WI38 (cell line): ENCODE results near the gene MEG3.

ENCODE experiments used
- H3K4me3 ChIP-seq: 2 replicates; pipeline ENCODE4 v1.5.1; 2011; ENCODE audit warnings: low read depth, mild to moderate bottlenecking, control low read depth, low read length
- TF ChIP-seq, protein P1 (sequence below): IDR thresholded peaks from 2 replicates; pipeline ENCODE4 v1.5.1; 2012; ENCODE audit warnings: low read depth, mild to moderate bottlenecking, control low read depth, low read length

MEG3 gene

DNA sequence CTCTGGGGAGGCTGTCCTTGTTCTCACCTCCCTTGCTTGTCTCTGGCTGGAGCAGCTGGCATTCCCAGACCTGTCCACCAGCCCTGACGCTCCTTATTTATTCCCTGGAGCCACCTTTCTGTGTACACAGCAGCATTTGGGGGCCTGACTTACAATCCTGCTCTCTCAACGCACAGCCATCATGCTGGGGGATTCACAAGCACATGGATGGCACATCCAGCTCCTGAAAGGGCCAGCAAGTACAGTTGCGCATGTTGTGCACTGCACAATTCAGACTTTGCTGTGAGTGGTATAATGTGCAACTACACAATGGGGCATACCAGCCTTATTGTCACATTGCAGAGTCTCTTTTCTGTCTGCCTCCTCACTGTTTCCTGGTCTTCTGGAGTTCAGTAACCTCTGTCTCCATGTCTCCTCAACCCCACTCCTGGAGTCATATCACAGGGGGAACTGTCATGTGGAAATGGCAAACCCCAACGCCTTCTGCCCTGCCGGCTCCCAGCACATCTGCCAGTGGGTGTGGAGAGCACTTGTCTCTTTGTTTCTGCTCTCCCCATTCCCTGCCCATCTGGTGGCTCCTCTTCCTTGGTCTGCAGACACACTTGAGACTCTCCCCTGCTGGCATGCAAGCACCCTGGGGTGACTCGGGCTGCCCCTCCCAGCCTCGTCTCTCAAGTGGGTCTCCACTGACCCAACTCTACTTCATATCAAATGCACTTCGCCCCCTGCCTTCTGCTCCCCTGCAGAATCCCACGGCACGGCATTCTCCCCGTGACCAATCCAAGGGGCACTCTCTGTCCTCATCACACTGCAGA lies 41.2 kb upstream of the MEG3 start:
- H3K4me3 ChIP-seq, result no peak overlapping the region
- TF ChIP-seq, protein P1, sequence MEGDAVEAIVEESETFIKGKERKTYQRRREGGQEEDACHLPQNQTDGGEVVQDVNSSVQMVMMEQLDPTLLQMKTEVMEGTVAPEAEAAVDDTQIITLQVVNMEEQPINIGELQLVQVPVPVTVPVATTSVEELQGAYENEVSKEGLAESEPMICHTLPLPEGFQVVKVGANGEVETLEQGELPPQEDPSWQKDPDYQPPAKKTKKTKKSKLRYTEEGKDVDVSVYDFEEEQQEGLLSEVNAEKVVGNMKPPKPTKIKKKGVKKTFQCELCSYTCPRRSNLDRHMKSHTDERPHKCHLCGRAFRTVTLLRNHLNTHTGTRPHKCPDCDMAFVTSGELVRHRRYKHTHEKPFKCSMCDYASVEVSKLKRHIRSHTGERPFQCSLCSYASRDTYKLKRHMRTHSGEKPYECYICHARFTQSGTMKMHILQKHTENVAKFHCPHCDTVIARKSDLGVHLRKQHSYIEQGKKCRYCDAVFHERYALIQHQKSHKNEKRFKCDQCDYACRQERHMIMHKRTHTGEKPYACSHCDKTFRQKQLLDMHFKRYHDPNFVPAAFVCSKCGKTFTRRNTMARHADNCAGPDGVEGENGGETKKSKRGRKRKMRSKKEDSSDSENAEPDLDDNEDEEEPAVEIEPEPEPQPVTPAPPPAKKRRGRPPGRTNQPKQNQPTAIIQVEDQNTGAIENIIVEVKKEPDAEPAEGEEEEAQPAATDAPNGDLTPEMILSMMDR, result no peak

DNA sequence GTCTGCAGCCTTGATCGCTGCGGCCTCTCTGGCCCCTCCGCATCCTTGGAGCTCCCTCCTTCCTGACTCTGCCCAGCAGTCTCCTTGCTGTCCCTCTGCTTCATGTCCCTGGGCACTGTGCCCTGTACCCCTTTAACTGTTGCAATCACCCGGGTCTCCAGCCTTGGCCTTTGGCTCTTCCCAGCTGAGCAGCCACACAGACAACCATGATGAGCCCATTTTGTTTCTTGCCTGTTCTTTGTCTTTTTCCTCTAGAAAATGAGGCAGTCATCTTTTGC lies 40.6 kb upstream of the MEG3 start:
- TF ChIP-seq, protein P1, result no peak

DNA sequence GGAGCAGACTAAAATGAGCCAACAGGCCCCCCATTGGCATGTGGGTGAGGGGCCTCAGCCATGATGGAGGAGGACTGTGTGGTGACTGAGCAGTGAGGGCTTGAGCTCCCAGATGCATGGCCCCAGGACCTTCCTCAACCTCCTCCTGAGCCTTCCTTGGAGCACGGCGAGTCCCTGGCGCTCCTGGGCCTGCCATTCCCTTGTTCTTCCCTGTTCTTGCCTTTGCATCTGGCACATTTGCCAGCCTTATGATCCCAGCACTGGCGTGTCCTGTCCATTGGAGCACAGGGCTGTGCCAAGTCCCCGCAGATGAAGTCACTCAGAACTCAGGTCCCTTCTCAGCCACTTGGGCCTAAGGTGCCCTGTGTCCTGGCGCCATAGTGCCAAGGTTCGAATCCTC lies 40.3 kb upstream of the MEG3 start:
- no peak overlapping the region for H3K4me3 ChIP-seq
- TF ChIP-seq, protein P1, result no peak

More for the DNA sequence above, 40.6 kb upstream of the MEG3 start:
- H3K4me3 ChIP-seq, result no peak overlapping the region

DNA sequence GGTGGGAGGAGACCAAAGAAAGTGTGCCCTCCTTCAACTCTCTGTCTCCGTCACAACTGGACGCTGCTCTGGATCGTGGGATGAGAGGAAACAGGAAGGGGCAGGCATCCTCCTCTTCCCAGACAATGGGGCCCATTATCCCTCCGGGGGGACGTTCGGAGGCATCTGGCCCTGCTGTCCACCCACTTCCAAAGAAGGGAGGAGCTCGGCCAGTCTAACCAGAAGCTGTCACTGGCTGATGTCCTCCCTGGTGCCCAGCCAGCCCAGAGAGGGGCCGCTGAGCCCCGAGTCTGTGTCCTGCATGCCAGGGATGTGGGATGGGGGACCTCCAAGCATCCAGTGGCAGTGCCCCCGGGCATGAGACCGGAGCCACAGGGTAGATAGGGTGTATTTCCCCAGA lies 39.8 kb upstream of the MEG3 start:
- H3K4me3 ChIP-seq, result no peak overlapping the region

DNA sequence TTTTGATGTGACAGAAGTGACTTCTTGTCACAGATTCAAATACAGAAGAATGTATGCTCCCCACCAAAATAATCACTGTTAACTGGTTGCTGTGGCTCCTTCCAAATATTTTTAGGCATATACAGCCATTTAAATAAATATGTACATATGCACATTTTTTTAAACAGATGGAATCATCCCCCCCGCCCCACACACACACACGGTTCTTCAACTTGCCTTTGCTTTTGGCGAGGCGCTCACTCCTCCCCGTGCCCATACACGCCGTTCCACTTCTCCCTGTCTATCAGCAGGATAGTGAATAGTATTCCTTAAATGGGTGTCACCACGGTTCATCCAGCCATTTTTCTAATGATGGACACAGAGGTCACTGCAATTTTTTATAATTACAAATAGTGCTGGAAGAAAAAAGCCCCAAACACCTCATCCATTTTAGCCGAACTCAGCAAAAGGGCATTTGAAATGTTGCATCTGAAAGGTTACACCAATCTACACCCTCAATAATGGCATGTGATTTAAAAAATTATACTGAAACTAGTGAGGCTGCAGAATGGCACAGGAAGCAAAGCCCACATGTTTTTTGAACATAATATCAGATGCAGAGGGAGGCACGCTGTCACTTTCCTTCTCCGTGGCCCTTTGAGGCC lies 39.2 kb upstream of the MEG3 start:
- H3K4me3 ChIP-seq, result no peak overlapping the region
- TF ChIP-seq, protein P1, result no peak

More for the DNA sequence above, 39.8 kb upstream of the MEG3 start:
- TF ChIP-seq, protein P1, result no peak

DNA sequence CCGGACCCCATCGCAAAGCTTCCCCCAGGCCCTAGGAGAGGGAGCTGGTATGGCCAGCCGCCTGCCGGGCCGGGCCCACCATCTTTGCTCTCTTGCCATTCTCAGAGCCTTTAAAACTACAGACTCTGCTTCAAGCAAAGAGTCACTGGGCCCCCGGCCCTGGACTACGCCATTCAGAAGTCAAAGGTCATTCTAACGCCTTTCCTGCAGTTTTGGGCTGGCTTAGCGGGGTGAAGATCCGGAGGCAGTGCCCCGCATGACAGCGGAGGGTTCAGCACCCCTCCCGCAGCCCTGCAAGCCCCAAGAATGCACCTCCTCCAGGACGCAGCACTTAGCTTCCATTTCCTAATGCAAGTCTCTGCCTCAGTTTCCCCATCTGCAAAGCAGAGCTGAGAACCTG lies 38.3 kb upstream of the MEG3 start:
- TF ChIP-seq, protein P1, result no peak
- H3K4me3 ChIP-seq, result no peak overlapping the region

DNA sequence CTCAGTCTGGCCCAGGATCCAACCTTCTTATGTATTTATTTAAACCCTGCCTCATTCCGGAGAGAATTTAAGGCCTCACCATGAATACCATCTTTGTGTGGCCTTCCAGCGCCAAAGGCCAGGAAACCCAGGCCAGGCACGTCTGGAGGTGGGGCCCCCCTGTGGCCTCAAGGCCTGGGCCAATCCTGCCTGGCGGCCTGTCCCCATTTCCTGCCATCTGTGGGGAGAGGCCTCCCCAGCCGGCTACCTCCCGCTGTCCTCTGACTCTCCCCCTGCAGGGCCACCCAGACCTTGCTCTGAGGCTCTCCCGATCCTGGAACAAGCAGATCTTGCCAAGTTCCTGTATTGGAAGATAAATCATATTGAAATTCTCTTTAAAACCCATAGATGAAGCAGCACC lies 37.4 kb upstream of the MEG3 start:
- no peak overlapping the region for H3K4me3 ChIP-seq
- TF ChIP-seq, protein P1, result no peak
